Activated naive CD8-positive, alpha-beta T cell treated with anti-CD3 and anti-CD28 coated beads, Interleukin-2, amount 10 ng/mL, durations not matched to agents 7 days and 5 days (primary cell): ENCODE results near the gene NKX2-4. TPM values are rescaled to one million over a fixed set of nuclear protein-coding genes. Genes with fewer than 3 reads are reported as not detected.

Experiments used
- ATAC-seq: fragments of 150-1000 bp; cut with Tn5 transposase; one replicate; pipeline ENCODE4 v1.10.0; 2021; ENCODE audit warnings: low read depth, moderate library complexity
- POLR2A ChIA-PET: fragments of 350-600 bp; sonication (Branson Sonifier 250); formaldehyde crosslinking; loops from one replicate; lab custom pipeline; 2021; ENCODE audit warnings: antibody characterized with exemption; lab: Charles Lee
- DNase-seq: peaks from one replicate; pipeline ENCODE4 v3.0.0; 2021
- H3K27ac Mint-ChIP-seq: one replicate; pipeline ENCODE4 v1.8.0; 2022; ENCODE audit warnings: mild to moderate bottlenecking, mixed read lengths
- H3K27me3 Mint-ChIP-seq: one replicate; pipeline ENCODE4 v1.8.0; 2022; ENCODE audit warnings: mild to moderate bottlenecking, moderate library complexity, mixed read lengths
- H3K36me3 Mint-ChIP-seq: one replicate; pipeline ENCODE4 v1.8.0; 2021; ENCODE audit warnings: mild to moderate bottlenecking, mixed read lengths
- H3K4me1 Mint-ChIP-seq: one replicate; pipeline ENCODE4 v1.8.0; 2021; ENCODE audit warnings: mixed read lengths
- H3K4me3 Mint-ChIP-seq: one replicate; pipeline ENCODE4 v1.8.0; 2022; ENCODE audit warnings: mild to moderate bottlenecking, moderate library complexity, mixed read lengths
- H3K9me3 Mint-ChIP-seq: one replicate; pipeline ENCODE4 v1.8.0; 2021; ENCODE audit warnings: mixed read lengths
- total RNA-seq, 2 experiments: library from RNA; stranded (reverse); gene quantifications; one replicate each; pipeline ENCODE4 v1.2.3, GENCODE V29; 2021

Gene NKX2-4
- total RNA-seq, 2 experiments from 2014 or later = not detected

- H3K4me3 Mint-ChIP-seq = no peak overlapping the region
- no peak overlapping the region for H3K27ac Mint-ChIP-seq
- no peaks in the 10 kb centered on the region for H3K9me3 Mint-ChIP-seq
Measured at GRCh38 chr20:21399005-21399475, 1.7 kb upstream of the NKX2-4 start.

DNA sequence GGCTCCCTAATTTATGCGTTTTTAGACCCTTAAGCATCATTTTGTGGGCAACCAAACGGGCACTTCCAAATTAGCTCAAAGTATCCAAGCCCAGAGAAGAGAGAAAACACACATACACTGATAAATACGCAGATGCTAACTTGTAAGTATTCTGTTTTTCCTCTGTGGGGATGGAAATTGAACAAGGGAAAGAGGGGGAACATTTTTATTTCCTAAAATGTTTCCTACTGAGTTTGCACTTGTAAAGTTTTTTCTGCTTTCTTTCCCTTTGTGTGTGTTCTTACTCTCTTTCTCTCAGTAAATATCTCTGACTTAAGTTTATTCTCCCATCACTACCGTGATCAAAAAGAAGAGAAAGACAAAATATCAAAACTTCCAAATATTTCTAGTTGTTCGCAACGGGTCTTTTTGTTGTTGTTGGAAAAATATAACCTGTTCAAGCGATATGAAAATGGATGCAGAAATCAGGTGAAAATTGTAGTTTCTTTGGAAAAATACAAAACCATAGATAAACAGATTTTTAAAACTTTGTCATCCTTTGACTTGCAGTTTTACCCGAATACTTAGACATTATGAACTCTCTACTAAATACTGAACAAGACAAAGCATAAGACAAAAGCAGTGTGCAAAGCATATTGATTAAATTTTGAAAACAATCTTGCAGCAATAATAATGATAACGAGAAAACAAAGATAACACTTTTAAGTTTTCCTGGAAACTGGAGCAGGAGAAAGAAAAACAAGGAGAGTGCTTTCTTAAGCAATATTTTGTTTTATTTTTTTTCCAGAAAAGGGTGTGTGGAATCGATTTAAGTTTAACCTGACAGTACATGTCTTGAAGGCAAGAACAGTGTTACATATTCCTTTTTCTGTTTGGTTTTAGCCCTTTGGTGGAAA lies 1.0 kb upstream of the NKX2-4 start:
- POLR2A ChIA-PET = no interaction called here
- Mint-ChIP-seq H3K4me3 (peak overlapping the region; percentile 67), H3K9me3 (no peaks in the 10 kb centered on the region), H3K27me3 (peaks cover 75% of the 10 kb centered on the region), H3K27ac (no peak overlapping the region), H3K36me3 (no peaks in the 10 kb centered on the region), H3K4me1 (peaks cover 9% of the 10 kb centered on the region)
- no peak for ATAC-seq
- DNase-seq = no peak

More at GRCh38 chr20:21399005-21399475, 1.7 kb upstream of the NKX2-4 start:
- ATAC-seq (no peak), DNase-seq (no peak)
- peaks cover 73% of the 10 kb centered on the region for H3K27me3 Mint-ChIP-seq
- no peaks in the 10 kb centered on the region for H3K36me3 Mint-ChIP-seq
- POLR2A ChIA-PET = no interaction called here
- H3K4me1 Mint-ChIP-seq = peaks cover 9% of the 10 kb centered on the region

DNA sequence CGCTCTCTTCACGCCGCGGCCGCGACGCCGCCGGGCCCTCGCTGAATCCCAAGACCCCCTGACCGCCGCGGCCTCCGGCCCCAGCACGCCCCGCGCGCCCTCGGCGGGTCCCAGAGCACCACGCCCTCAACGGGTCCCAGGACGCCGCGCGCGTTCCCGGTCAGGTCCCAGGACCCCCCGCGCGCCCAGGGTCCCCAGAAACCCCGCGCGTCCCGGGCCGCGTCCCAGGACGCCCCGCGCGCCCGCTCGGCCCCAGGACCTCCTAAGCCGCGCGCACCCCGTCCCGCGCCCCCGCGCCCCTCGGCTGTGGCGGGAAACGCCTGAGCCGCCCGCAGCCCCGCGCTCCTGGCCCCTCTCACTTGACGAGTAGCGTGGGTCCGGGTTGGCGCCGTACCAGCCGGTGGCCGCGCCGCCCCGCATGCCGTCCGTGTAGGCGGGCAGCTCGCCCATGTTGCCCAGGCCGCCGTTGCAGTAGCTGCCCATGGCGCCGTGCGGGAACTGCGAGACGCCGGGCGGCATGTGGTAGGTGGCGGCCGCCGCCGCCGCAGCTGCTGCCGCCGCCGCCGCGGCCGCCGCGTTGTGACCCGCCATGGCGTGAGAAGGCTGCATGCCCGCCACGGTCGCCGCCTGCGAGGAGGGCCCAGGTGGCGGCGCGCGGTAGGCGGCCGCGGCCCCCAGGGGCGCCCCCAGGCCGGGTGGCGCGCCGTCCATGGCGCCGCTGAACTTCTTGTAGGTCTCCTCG lies 556 bp downstream of the NKX2-4 start:
- ATAC-seq (no peak), DNase-seq (peak; percentile 50)
- POLR2A ChIA-PET = no interaction called here
- Mint-ChIP-seq H3K4me3 (no peak overlapping the region), H3K4me1 (peaks cover 17% of the 10 kb centered on the region), H3K27me3 (peaks cover 79% of the 10 kb centered on the region), H3K36me3 (peaks cover 2% of the 10 kb centered on the region), H3K27ac (no peak overlapping the region), H3K9me3 (no peaks in the 10 kb centered on the region)

- H3K36me3 Mint-ChIP-seq = peaks cover 4% of the 10 kb centered on the region
- H3K9me3 Mint-ChIP-seq = no peaks in the 10 kb centered on the region
- DNase-seq (peak; percentile 54), ATAC-seq (peak; percentile 79)
- peak overlapping the region; percentile 67 for H3K4me3 Mint-ChIP-seq
- H3K4me1 Mint-ChIP-seq = peaks cover 19% of the 10 kb centered on the region
- peaks cover 78% of the 10 kb centered on the region for H3K27me3 Mint-ChIP-seq
- POLR2A ChIA-PET = no interaction called here
- H3K27ac Mint-ChIP-seq = peak overlapping the region; percentile 9
Measured at GRCh38 chr20:21395666-21396598, 1.4 kb downstream of the NKX2-4 start.

GRCh38 chr20:21395051-21395665 lies 2.2 kb downstream of the NKX2-4 start:
- Mint-ChIP-seq H3K9me3 (no peaks in the 10 kb centered on the region), H3K4me3 (peak overlapping the region; percentile 67), H3K27me3 (peaks cover 75% of the 10 kb centered on the region), H3K27ac (peak overlapping the region; percentile 9), H3K4me1 (peaks cover 19% of the 10 kb centered on the region), H3K36me3 (peaks cover 8% of the 10 kb centered on the region)
- ATAC-seq (no peak), DNase-seq (no peak)
- POLR2A ChIA-PET = no interaction called here

GRCh38 chr20:21394551-21394950 lies 2.8 kb downstream of the NKX2-4 start:
- no peak overlapping the region for H3K27ac Mint-ChIP-seq
- peaks cover 70% of the 10 kb centered on the region for H3K27me3 Mint-ChIP-seq
- DNase-seq (no peak), ATAC-seq (no peak)
- H3K4me3 Mint-ChIP-seq = no peak overlapping the region
- POLR2A ChIA-PET = no interaction called here
- peaks cover 19% of the 10 kb centered on the region for H3K4me1 Mint-ChIP-seq
- H3K9me3 Mint-ChIP-seq = no peaks in the 10 kb centered on the region
- peaks cover 10% of the 10 kb centered on the region for H3K36me3 Mint-ChIP-seq

GRCh38 chr20:21393816-21394519 lies 3.4 kb downstream of the NKX2-4 start:
- H3K4me1 Mint-ChIP-seq = peaks cover 19% of the 10 kb centered on the region
- no peak overlapping the region for H3K4me3 Mint-ChIP-seq
- no peak for DNase-seq
- POLR2A ChIA-PET = no interaction called here
- H3K9me3 Mint-ChIP-seq = no peaks in the 10 kb centered on the region
- H3K27ac Mint-ChIP-seq = no peak overlapping the region
- peaks cover 12% of the 10 kb centered on the region for H3K36me3 Mint-ChIP-seq
- H3K27me3 Mint-ChIP-seq = peaks cover 65% of the 10 kb centered on the region
- ATAC-seq = no peak

DNA sequence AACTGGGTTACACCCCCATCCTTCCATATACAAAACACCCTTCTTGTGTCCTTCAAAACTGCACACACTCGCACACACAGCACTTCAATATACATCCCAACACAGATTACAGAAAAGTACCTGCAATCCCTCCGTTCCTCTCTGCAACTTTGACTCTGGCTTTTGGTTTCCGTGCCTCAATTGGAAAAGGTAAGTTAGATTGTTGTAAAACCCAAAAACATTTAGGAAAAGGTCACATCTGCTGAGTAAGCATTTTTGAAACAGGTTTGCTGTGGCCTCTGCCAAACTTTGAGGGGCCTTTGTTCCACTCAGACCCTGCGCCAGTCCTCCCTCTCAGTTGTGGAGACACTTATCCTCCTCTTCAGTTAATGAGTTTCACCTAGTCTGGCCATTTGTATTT lies 4.2 kb downstream of the NKX2-4 start:
- Mint-ChIP-seq H3K27ac (no peak overlapping the region), H3K4me3 (peak overlapping the region; percentile 14), H3K36me3 (peaks cover 13% of the 10 kb centered on the region), H3K27me3 (peaks cover 57% of the 10 kb centered on the region), H3K9me3 (no peaks in the 10 kb centered on the region), H3K4me1 (peaks cover 19% of the 10 kb centered on the region)
- DNase-seq (no peak), ATAC-seq (no peak)
- POLR2A ChIA-PET = no interaction called here

DNA sequence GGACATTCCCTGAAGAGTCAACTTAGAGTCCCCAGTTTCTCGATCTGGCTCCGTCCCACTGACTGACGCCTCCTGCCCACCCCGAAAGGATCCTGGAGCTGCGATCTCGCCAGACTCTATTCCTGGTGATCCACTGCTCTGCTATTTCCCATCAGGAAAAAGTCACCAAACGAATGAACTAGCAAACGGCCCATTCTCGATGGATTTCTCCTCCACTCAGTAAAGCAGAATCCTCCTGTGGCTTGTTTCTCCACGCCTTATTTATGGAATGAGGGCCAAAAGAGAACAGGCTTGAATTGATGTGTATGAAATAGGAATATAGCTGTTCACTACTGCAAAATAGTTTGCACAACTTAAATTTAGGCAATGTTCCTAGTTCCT lies 5.4 kb downstream of the NKX2-4 start:
- POLR2A ChIA-PET = no interaction called here
- Mint-ChIP-seq H3K27me3 (peaks cover 49% of the 10 kb centered on the region), H3K27ac (no peak overlapping the region), H3K4me3 (peak overlapping the region; percentile 60), H3K9me3 (no peaks in the 10 kb centered on the region), H3K4me1 (peaks cover 19% of the 10 kb centered on the region), H3K36me3 (peaks cover 19% of the 10 kb centered on the region)
- ATAC-seq (no peak), DNase-seq (no peak)

DNA sequence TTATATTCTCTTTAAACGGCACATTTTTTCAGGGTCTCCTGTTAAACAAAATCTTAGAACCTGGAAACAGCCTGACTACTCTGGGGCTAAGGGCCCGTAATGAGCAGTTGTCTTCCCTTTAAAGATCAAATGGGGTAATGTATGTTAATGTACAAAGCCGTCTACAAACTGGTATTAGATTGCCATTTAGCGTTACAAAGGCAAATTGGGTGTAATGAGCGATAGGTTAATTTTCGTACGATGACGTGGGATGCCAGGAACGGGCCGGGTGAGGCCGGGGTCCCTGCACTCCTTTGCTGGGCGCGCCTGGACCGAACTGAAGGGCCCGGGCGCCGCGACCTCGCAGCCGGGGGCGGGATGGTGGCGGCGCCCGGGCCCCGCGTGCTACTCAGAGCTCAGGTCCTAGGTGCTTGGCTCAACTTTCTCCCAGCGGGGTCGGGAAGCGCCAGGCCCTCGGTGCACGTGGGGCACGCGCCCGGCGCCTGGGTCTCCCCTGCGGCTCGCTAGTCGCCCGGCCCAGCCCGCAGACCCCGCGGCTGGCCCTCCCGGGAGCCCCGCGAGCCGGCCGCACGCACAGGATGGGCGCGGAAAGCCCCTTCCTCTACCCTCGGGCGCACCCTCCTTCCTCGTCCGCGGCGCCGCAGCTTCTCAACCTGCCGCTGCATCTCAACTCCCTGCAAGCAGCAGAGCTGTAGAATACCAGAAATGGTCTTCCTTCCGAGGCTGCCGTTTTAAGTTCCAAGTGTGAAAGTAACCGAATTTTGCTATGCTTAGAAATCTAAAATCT lies 5.9 kb downstream of the NKX2-4 start:
- peak overlapping the region; percentile 60 for H3K4me3 Mint-ChIP-seq
- no peak for ATAC-seq
- no peak overlapping the region for H3K27ac Mint-ChIP-seq
- DNase-seq = no peak
- peaks cover 19% of the 10 kb centered on the region for H3K4me1 Mint-ChIP-seq
- H3K9me3 Mint-ChIP-seq = no peaks in the 10 kb centered on the region
- POLR2A ChIA-PET = no interaction called here
- peaks cover 24% of the 10 kb centered on the region for H3K36me3 Mint-ChIP-seq
- peaks cover 49% of the 10 kb centered on the region for H3K27me3 Mint-ChIP-seq

GRCh38 chr20:21390768-21391167 lies 6.6 kb downstream of the NKX2-4 start:
- no peak overlapping the region for H3K27ac Mint-ChIP-seq
- DNase-seq (no peak), ATAC-seq (no peak)
- peaks cover 19% of the 10 kb centered on the region for H3K4me1 Mint-ChIP-seq
- peaks cover 27% of the 10 kb centered on the region for H3K36me3 Mint-ChIP-seq
- no peak overlapping the region for H3K4me3 Mint-ChIP-seq
- POLR2A ChIA-PET = interaction anchor here (0.6 kb wide), 1 partner anchor 87 kb away, joined by 3 read pairs; no protein-coding TSS in a partner anchor
- H3K27me3 Mint-ChIP-seq = peaks cover 49% of the 10 kb centered on the region
- H3K9me3 Mint-ChIP-seq = no peaks in the 10 kb centered on the region
